Fibroblast of the aortic adventitia (primary cell): ENCODE data around the gene KIAA1755. TPM values are rescaled to one million over a fixed set of nuclear protein-coding genes. Genes with fewer than 3 reads are reported as not detected.
A peak's percentile ranks its signal among the peaks of the same experiment; 100 is the strongest.

Experiments
- DNase-seq: peaks from one replicate; pipeline ENCODE4 v3.0.0-alpha.2; 2010; ENCODE audit warnings: low read depth
- H3K4me3 ChIP-seq: 2 replicates; pipeline ENCODE4 v1.5.1; 2011; ENCODE audit warnings: low read depth, mild to moderate bottlenecking, control low read depth, low read length, moderate library complexity
- total RNA-seq: library from RNA; depleted of rRNA; stranded (reverse); fragments of >200 nt; gene quantifications from 2 replicates; pipeline ENCODE4 v1.2.3, GENCODE V29; 2012; ENCODE audit warnings: low replicate concordance
- TF ChIP-seq, protein P1 (sequence below): IDR thresholded peaks from 2 replicates; pipeline ENCODE4 v1.5.1; 2011; ENCODE audit warnings: mild to moderate bottlenecking, low read length, control low read depth, inconsistent platforms; ENCODE audit not compliant: insufficient read depth

The KIAA1755 gene
- total RNA-seq, 1 donor = 10.8 TPM

DNA sequence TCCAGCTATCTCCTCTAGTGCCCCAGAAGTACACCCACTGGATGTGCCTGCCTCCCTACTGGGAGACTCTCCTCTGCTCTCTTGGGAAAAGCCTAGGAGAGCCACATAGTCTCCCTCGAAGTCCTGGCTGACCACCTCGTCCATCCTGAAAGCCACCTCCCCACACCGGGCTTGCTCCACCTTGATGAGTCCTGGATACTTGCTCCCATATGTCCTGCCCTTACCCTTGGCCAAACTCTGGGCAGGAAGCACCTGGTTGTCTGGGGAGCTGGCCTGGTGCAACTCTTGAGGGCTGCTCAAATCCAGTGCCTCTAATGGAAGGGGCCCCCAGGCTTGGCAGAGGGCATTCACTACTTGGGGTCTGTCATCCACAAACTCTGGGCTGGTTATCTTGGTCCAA lies 19.3 kb downstream of the KIAA1755 start:
- DNase-seq = no peak
- TF ChIP-seq, protein P1, sequence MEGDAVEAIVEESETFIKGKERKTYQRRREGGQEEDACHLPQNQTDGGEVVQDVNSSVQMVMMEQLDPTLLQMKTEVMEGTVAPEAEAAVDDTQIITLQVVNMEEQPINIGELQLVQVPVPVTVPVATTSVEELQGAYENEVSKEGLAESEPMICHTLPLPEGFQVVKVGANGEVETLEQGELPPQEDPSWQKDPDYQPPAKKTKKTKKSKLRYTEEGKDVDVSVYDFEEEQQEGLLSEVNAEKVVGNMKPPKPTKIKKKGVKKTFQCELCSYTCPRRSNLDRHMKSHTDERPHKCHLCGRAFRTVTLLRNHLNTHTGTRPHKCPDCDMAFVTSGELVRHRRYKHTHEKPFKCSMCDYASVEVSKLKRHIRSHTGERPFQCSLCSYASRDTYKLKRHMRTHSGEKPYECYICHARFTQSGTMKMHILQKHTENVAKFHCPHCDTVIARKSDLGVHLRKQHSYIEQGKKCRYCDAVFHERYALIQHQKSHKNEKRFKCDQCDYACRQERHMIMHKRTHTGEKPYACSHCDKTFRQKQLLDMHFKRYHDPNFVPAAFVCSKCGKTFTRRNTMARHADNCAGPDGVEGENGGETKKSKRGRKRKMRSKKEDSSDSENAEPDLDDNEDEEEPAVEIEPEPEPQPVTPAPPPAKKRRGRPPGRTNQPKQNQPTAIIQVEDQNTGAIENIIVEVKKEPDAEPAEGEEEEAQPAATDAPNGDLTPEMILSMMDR = no peak
- no peak overlapping the region for H3K4me3 ChIP-seq

- TF ChIP-seq, protein P1 = no peak
- no peak overlapping the region for H3K4me3 ChIP-seq
- no peak for DNase-seq
Measured at GRCh38 chr20:38239441-38239840, 21.1 kb downstream of the KIAA1755 start.

DNA sequence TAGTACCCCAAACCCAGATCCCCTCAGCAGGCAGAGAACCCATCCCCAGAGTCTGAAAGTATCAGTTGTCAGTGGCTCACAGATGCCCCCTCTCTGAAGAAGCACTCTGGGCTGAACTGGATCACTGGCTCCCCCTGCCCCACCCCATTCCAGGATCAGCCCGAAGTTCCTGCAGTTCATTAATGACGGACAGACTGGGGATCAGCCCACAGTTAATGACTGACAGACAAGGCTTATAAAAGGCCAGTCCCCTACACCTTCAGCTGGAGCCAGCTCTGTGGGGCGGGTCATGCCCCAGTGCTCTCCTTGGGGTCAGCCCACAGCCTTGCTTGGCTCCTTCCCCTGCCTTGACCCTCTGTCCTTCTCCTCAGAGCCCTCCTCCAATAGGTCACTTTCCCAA lies 21.7 kb downstream of the KIAA1755 start:
- H3K4me3 ChIP-seq = no peak overlapping the region
- DNase-seq = no peak
- TF ChIP-seq, protein P1 = no peak

- DNase-seq = no peak
- H3K4me3 ChIP-seq = no peak overlapping the region
- TF ChIP-seq, protein P1 = no peak
Measured at GRCh38 chr20:38237381-38237780, 23.2 kb downstream of the KIAA1755 start.

GRCh38 chr20:38231531-38232121 lies 28.9 kb downstream of the KIAA1755 start:
- DNase-seq = peak; percentile 75
- no peak overlapping the region for H3K4me3 ChIP-seq
- TF ChIP-seq, protein P1 = no peak

GRCh38 chr20:38230957-38231526 lies 29.5 kb downstream of the KIAA1755 start:
- no peak for DNase-seq
- TF ChIP-seq, protein P1 = no peak
- no peak overlapping the region for H3K4me3 ChIP-seq

- no peak overlapping the region for H3K4me3 ChIP-seq
Measured at GRCh38 chr20:38230253-38230551, 30.3 kb downstream of the KIAA1755 start.

More at GRCh38 chr20:38230253-38230551, 30.3 kb downstream of the KIAA1755 start:
- DNase-seq = no peak
- TF ChIP-seq, protein P1 = no peak
